MM.1S (cell line): ENCODE data around the gene PATJ.

Source experiments
- DNase-seq: peaks from one replicate; pipeline ENCODE4 v3.0.0-alpha.2; 2015
- H2AFZ ChIP-seq: fragments of 300-600 bp; sonication (generic); 2 replicates; pipeline ENCODE4 v1.6.0; 2016; ENCODE audit warnings: antibody characterized with exemption, low read length
- H3F3A ChIP-seq: fragments of 300-600 bp; sonication (generic); 2 replicates; pipeline ENCODE4 v1.6.1; 2016; ENCODE audit warnings: mild to moderate bottlenecking, antibody characterized with exemption, low read length, moderate library complexity, mixed read lengths; ENCODE audit not compliant: insufficient read depth
- H3K27ac ChIP-seq: fragments of 300-600 bp; sonication (generic); 2 replicates; pipeline ENCODE4 v1.5.1; 2016; ENCODE audit warnings: mild to moderate bottlenecking, low read length
- H3K27me3 ChIP-seq: fragments of 300-600 bp; sonication (generic); replicated peaks from 2 replicates; pipeline ENCODE4 v1.6.0; 2016; ENCODE audit warnings: low read length; ENCODE audit not compliant: insufficient read depth
- H3K36me3 ChIP-seq: fragments of 300-600 bp; sonication (generic); replicated peaks from 2 replicates; pipeline ENCODE4 v1.6.1; 2016; ENCODE audit warnings: mild to moderate bottlenecking, low read length, mixed read lengths; ENCODE audit not compliant: insufficient read depth
- H3K4me1 ChIP-seq: fragments of 300-600 bp; sonication (generic); 2 replicates; pipeline ENCODE4 v1.6.1; 2016; ENCODE audit warnings: low read length, mixed read lengths
- H3K4me2 ChIP-seq: fragments of 300-600 bp; sonication (generic); 2 replicates; pipeline ENCODE4 v1.6.0; 2016; ENCODE audit warnings: low read depth, low read length
- H3K4me3 ChIP-seq: fragments of 300-600 bp; sonication (generic); 2 replicates; pipeline ENCODE4 v1.5.1; 2016; ENCODE audit warnings: low read length, mixed read lengths
- H3K79me2 ChIP-seq: fragments of 300-600 bp; sonication (generic); 2 replicates; pipeline ENCODE4 v1.6.1; 2016; ENCODE audit warnings: mixed run types, low read length, mixed read lengths
- H3K9ac ChIP-seq: fragments of 300-600 bp; sonication (generic); 2 replicates; pipeline ENCODE4 v1.6.1; 2016; ENCODE audit warnings: low read length, mixed read lengths
- H3K9me2 ChIP-seq: fragments of 300-600 bp; sonication (generic); replicated peaks from 2 replicates; pipeline ENCODE4 v1.6.1; 2016; ENCODE audit warnings: mild to moderate bottlenecking, low read length, mixed read lengths; ENCODE audit not compliant: insufficient read depth
- H3K9me3 ChIP-seq: fragments of 300-600 bp; sonication (generic); replicated peaks from 2 replicates; pipeline ENCODE4 v1.6.1; 2016; ENCODE audit warnings: mild to moderate bottlenecking, low read length, mixed read lengths; ENCODE audit not compliant: insufficient read depth
- H4K20me1 ChIP-seq: fragments of 300-600 bp; sonication (generic); 2 replicates; pipeline ENCODE4 v1.6.1; 2016; ENCODE audit warnings: mild to moderate bottlenecking, low read length, moderate library complexity, mixed read lengths; ENCODE audit not compliant: insufficient read depth
- CTCF ChIP-seq: fragments of 300-600 bp; sonication (generic); IDR thresholded peaks from 2 replicates; pipeline ENCODE4 v1.5.1; 2016; ENCODE audit warnings: antibody characterized with exemption, low read length, mixed read lengths
- EZH2 ChIP-seq: fragments of 300-600 bp; sonication (generic); optimal IDR thresholded peaks from 2 replicates; pipeline ENCODE3; 2017; ENCODE audit warnings: low read depth, mild to moderate bottlenecking, antibody characterized with exemption, low read length, mixed read lengths
- EZH2phosphoT487 ChIP-seq: fragments of 300-600 bp; sonication (generic); IDR thresholded peaks from 2 replicates; pipeline ENCODE4 v1.6.1; 2018; ENCODE audit warnings: antibody characterized with exemption, low read length

PATJ gene

GRCh38 chr1:61732726-61733125 lies 9.6 kb upstream of the PATJ start:
- Histone ChIP-seq H3K27ac (no peak overlapping the region), H3K4me2 (no peak overlapping the region), H3K79me2 (no peaks in the 10 kb centered on the region), H3K9ac (no peak overlapping the region), H3K27me3 (no peaks in the 10 kb centered on the region), H3K4me1 (no peaks in the 10 kb centered on the region), H3K36me3 (no peaks in the 10 kb centered on the region), H3K4me3 (no peak overlapping the region), H3K9me2 (no peaks in the 10 kb centered on the region), H3K9me3 (no peaks in the 10 kb centered on the region), H2AFZ (no peak overlapping the region), H4K20me1 (no peaks in the 10 kb centered on the region), H3F3A (no peaks in the 10 kb centered on the region)
- no peak for DNase-seq
- no peak for TF ChIP-seq EZH2
- no peak for TF ChIP-seq CTCF
- TF ChIP-seq EZH2phosphoT487: no peak

GRCh38 chr1:61740751-61741700 lies 1.3 kb upstream of the PATJ start:
- peak overlapping the region; percentile 80 for H3K4me3 ChIP-seq

GRCh38 chr1:61742620-61743430 lies 545 bp downstream of the PATJ start:
- Histone ChIP-seq H3K9me2 (no peaks in the 10 kb centered on the region), H3K36me3 (no peaks in the 10 kb centered on the region), H3K9ac (peak overlapping the region; percentile 40; the same call in 1 of the 2 replicates), H3K4me2 (peak overlapping the region; percentile 92; the same call in 1 of the 2 replicates), H3K79me2 (no peaks in the 10 kb centered on the region), H4K20me1 (no peaks in the 10 kb centered on the region), H3K27me3 (no peaks in the 10 kb centered on the region), H3K4me3 (peak overlapping the region; percentile 80), H3K9me3 (no peaks in the 10 kb centered on the region), H3F3A (peaks cover 9% of the 10 kb centered on the region; the same call in 1 of the 2 replicates), H2AFZ (peak overlapping the region; percentile 89), H3K27ac (no peak overlapping the region), H3K4me1 (no peaks in the 10 kb centered on the region)
- no peak for DNase-seq
- TF ChIP-seq EZH2: no peak
- TF ChIP-seq CTCF: no peak

More at GRCh38 chr1:61740751-61741700, 1.3 kb upstream of the PATJ start:
- H3K79me2 ChIP-seq: no peaks in the 10 kb centered on the region
- no peak for TF ChIP-seq EZH2phosphoT487
- no peak for TF ChIP-seq CTCF
- no peak for TF ChIP-seq EZH2
- H3K27me3 ChIP-seq: no peaks in the 10 kb centered on the region
- H3F3A ChIP-seq: peaks cover 9% of the 10 kb centered on the region; the same call in 1 of the 2 replicates
- no peak for DNase-seq
- H3K27ac ChIP-seq: no peak overlapping the region
- peak overlapping the region; percentile 89 for H2AFZ ChIP-seq
- no peaks in the 10 kb centered on the region for H3K36me3 ChIP-seq
- H3K4me2 ChIP-seq: peak overlapping the region; percentile 92
- peak overlapping the region; percentile 43; the same call in 1 of the 2 replicates for H3K9ac ChIP-seq
- no peaks in the 10 kb centered on the region for H3K4me1 ChIP-seq
- no peaks in the 10 kb centered on the region for H3K9me3 ChIP-seq
- no peaks in the 10 kb centered on the region for H3K9me2 ChIP-seq
- no peaks in the 10 kb centered on the region for H4K20me1 ChIP-seq
